ENCODE measurements around the gene GRM1.

DNA sequence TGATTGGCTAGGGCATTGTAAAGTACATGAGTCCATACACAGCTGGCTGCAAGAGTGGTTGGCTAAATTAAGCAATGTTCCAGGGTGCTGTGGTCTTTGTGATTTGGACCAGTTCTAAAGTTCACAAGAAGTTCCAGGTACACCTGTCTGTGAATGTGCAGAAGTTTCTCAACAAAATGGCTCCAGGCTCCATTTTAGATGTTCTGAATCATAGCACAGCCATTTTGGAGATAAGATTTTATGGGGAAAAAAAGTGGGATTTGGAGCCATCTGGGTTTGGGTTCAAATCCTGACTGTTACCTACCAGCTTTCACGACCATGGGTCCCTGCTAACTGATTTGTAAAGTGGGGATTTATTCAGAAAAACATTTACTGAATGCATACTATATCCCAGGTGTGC lies 82.1 kb downstream of the GRM1 start:
- TF ChIP-seq, protein P1, sequence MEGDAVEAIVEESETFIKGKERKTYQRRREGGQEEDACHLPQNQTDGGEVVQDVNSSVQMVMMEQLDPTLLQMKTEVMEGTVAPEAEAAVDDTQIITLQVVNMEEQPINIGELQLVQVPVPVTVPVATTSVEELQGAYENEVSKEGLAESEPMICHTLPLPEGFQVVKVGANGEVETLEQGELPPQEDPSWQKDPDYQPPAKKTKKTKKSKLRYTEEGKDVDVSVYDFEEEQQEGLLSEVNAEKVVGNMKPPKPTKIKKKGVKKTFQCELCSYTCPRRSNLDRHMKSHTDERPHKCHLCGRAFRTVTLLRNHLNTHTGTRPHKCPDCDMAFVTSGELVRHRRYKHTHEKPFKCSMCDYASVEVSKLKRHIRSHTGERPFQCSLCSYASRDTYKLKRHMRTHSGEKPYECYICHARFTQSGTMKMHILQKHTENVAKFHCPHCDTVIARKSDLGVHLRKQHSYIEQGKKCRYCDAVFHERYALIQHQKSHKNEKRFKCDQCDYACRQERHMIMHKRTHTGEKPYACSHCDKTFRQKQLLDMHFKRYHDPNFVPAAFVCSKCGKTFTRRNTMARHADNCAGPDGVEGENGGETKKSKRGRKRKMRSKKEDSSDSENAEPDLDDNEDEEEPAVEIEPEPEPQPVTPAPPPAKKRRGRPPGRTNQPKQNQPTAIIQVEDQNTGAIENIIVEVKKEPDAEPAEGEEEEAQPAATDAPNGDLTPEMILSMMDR (IDR thresholded peaks at IDR 0.05), result no peak
- no peak for TF ChIP-seq POLR2A (IDR thresholded peaks at IDR 0.05)

All from prostate gland (tissue), 2 donors.